Measurements from ENCODE around the gene CRISPLD2.

DNA sequence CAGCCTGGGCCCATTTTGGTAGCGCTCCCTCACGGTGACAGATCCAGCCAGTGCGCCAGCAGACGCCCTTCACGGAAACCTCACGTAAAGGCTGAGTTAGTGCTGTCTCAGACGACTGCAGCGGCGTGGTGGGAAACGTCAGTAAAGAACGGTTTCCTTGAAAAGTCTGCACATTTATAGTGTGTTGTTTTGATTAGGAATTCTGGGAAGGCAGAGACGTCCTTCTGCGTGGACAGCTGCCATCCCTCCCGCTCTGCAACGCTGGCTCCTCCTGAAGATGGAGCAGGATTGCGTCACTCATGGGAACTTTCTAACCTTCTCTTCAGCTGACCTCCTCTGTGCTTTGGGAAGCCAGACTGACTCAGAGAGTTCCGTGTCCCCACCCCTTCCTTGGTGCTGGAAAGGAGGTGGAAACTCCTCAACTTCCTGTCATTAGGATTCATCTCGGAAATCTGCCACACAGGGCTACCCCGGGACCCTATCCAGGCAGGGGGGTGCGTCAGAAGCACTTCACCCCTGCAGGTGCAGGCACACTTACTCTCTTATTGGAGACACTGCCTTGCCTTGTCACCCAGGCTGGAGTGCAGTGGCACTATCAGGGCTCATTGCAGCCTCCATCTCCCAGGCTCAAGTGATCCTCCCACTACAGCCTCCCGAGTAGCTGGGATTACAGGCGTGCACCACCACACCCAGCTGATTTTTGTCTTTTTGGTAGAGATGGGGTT, 24.3 kb upstream of the CRISPLD2 start:
- TF ChIP-seq ZZZ3 (IDR thresholded peaks at IDR 0.05) (no peak), SIN3B (IDR thresholded peaks at IDR 0.05; ENCODE audit: low read depth) (no peak)
